Measurements from ENCODE around the gene PSMD13. TPM values are rescaled to one million over a fixed set of nuclear protein-coding genes. Genes with fewer than 3 reads are reported as not detected.
"Not testable (repeated sequence)": the region's sequence is repeated elsewhere in the genome, so short reads cannot be mapped to it uniquely, and the experiment has no call there.

Gene PSMD13
- total RNA-seq: 100 to 1,000 TPM in 2 of 4 donors, 10 to 100 TPM in 2; 57.8 to 118 (median 93.8) TPM

- TF ChIP-seq, protein P1, sequence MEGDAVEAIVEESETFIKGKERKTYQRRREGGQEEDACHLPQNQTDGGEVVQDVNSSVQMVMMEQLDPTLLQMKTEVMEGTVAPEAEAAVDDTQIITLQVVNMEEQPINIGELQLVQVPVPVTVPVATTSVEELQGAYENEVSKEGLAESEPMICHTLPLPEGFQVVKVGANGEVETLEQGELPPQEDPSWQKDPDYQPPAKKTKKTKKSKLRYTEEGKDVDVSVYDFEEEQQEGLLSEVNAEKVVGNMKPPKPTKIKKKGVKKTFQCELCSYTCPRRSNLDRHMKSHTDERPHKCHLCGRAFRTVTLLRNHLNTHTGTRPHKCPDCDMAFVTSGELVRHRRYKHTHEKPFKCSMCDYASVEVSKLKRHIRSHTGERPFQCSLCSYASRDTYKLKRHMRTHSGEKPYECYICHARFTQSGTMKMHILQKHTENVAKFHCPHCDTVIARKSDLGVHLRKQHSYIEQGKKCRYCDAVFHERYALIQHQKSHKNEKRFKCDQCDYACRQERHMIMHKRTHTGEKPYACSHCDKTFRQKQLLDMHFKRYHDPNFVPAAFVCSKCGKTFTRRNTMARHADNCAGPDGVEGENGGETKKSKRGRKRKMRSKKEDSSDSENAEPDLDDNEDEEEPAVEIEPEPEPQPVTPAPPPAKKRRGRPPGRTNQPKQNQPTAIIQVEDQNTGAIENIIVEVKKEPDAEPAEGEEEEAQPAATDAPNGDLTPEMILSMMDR (IDR thresholded peaks at IDR 0.05; ENCODE audit: low read depth): no peak
Measured at GRCh38 chr11:236774-237767, at the start of gene PSMD13. PSMD13 (plus strand) TSS chr11:236976; CDS start chr11:237050, 74 bp downstream.

- TF ChIP-seq, protein P1 (IDR thresholded peaks at IDR 0.05; ENCODE audit: low read depth): not testable (repeated sequence)
Measured at GRCh38 chr11:192674-193128, 44.1 kb upstream of the PSMD13 start, which contains the start of gene SCGB1C1. SCGB1C1 (plus strand) TSS chr11:193078; CDS start chr11:193100, 22 bp downstream.

DNA sequence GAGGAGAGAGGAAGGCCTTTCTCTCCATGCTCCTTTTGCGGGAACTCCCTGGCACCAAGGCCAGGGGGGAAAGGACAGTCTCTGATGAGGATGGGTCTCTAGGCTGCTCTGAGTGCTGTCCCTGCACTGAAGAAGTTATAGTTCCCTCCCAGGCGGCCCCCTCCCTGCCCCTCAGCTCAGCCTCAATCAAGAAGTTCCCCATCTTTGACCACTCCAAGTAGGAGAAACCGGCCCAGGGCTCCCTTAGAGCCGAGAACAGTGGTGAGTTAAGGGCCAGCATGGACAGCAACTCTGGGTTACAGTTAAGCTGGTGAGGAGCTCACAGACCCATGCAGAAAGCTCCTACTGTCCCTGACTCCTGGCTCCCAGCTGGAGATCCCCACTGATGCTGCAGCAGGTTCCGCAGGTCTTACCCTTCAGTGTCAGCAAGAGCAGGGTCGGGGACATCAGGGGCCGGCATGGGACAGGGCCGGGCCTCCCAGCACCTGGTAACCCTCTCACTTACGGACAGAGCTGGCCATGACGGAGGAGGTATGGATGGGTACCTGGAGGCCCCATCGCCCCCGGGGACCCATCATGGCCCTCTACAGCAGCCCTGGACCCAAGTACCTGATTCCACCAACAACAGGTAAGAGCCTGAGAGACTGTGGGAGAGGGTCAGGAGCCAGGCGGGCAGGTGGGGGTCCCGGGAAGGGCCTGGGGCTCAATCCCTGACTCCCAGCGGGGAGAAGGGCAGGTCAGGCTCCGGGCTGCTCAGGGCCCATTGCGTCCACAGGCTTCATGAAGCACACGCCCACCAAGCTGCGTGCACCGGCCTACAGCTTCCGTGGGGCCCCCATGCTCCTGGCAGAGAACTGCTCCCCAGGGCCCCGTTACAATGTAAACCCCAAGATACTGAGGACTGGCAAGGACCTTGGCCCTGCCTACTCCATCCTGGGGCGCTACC, 39.7 kb upstream of the PSMD13 start:
- TF ChIP-seq, protein P1 (IDR thresholded peaks at IDR 0.05; ENCODE audit: low read depth): no peak

DNA sequence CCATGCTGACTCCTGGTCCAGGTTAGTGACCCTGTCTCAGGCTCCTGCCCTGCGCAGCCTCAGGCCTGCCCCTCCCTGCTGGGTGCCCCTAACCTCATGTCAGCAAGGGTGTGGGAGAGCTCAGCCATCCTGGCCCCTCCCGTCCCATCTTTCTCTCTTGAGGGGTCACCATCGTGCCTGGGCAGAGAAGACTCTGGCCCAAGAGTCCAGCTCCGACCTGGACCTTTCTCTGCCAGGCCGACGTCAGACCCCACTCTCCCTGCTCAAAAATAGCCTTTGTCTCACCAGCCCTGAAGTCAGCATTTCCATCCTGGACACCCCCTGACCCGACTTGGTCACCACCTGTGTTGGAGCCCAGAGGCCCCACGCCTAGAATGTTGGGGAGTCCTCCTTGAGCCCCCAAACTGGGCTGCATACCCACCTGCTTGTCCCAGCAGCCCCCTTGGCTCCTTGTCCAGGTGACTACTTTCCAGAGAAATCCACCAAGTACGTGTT, 39.0 kb upstream of the PSMD13 start:
- TF ChIP-seq, protein P1 (IDR thresholded peaks at IDR 0.05; ENCODE audit: low read depth): no peak

DNA sequence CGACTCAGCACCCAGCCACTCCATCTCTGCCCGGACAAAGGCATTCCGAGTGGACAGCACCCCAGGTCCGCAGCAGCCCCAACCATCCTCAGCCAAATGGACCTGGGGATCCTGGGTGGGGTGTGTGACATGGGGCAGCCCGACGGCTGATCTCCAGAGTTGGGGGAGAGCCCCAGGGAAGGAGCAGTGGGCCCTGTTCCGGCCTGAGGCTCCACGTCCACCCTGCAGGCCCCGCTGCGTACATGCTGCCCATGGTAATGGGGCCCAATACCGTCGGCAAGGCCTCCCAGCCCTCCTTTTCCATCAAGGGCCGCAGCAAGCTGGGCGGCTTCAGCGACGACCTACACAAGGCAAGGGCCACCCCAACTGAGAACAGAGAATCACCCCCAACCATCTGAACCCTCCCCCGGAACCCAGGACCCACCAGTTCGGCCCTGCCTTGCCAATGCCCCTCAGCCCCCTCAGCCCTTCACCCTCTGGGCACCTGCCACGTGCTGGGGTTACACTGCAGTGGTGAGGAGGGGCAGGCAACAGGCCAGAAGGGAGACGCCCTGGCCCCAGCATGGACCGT, 38.5 kb upstream of the PSMD13 start:
- TF ChIP-seq, protein P1 (IDR thresholded peaks at IDR 0.05; ENCODE audit: low read depth): no peak

- TF ChIP-seq, protein P1 (IDR thresholded peaks at IDR 0.05; ENCODE audit: low read depth): no peak
Measured at GRCh38 chr11:199004-199581, 37.7 kb upstream of the PSMD13 start.
